HG03175 (cell line): Measurements from ENCODE around the gene DPM1.

Experiments used
- ATAC-seq: cut with Tn5 transposase; IDR thresholded peaks from one replicate; pipeline ENCODE4 v1.9.1; 2021; ENCODE audit warnings: mild to moderate bottlenecking, moderate library complexity; ENCODE audit not compliant: unreplicated experiment

DPM1 gene

GRCh38 chr20:50957798-50958614 lies at the start of gene DPM1:
Gene DPM1, minus strand, starts transcription at chr20:50958532. Its CDS starts 9 bp downstream, at chr20:50958523.
- ATAC-seq: peak; percentile 82

DNA sequence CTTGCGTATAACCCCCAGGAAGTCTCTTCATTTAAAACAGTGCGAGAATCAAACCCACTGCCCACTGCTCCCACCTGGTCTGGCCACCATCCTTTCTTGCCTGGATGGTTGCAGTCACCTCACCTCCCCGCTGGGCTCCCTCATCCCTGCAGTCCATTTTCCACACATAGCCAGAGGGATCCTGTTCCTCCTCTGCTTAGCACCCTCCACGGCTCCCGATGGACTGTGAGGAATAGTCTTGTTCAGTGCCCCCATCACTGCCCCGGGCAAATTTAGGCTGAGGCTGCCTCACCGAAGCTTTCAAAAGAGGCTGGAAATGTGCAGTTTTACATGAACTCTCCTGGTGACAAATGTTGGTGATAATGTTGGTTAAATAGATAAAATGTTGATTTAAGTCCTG lies 46.9 kb upstream of the DPM1 start:
- ATAC-seq: no peak

GRCh38 chr20:51004781-51005180 lies 46.4 kb upstream of the DPM1 start:
- no peak for ATAC-seq

GRCh38 chr20:51004305-51004727 lies 46.0 kb upstream of the DPM1 start:
- no peak for ATAC-seq

DNA sequence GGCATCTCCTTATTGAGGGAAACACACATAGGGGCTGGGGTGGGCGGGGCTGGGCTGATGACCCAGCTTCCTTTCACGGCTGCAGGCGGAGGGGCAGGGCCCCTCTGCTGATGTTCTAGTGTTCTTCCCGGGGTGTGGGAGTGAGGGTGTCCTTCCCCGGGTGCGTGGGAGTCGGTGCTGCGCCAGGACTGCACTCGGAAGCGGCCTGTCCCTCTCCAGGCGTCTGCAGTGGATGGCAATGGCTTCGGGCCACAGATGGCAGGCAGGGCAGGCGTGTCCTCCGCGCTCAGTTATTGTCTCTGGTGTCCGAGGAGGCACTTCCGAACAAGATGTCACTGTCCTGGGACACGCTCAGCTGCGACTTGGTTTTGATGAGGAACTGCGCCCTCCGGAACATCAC lies 45.4 kb upstream of the DPM1 start:
- ATAC-seq: no peak

DNA sequence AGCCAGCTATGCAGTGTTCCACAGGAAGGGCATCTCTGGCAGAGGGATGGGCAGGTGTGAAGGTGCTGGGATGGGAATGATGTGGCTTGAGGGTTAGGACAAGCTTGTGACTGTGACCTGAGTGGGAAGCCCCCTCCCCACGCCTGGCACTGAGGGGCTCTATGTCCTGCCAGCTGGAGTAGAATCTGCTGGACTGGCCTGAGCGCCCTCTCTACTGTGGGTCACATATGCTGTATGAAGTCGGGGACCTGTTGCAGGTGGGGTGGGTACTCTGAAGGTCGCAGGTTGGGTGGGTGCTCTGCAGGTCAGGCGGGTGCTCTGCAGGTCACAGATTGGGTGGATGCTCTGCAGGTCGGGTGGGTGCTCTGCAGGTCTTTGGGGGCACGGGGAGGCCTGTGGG lies 44.3 kb upstream of the DPM1 start:
- no peak for ATAC-seq

- ATAC-seq: no peak
Measured at GRCh38 chr20:51001430-51002265, 43.3 kb upstream of the DPM1 start.

DNA sequence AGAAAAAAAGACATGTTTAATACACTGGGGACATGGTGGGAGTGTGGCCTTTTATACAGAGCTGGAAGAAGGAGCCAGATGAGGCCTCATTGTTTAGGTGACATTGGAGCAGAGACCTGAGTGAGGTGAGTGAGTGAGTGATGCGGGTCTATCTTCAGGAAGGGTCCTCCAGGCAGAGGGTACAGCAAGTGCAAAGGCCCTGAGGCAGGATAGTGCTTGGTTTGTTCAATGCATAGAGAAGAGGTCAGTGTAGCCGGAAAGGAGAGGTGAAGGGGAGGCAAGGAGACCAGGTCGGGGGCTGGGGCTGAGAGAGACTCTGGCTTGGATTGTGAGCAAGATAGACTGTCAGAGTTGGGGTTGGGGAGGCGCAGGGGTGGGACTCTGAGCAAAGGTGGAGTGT lies 41.0 kb upstream of the DPM1 start:
- no peak for ATAC-seq

GRCh38 chr20:50996901-50997865 lies 38.9 kb upstream of the DPM1 start:
- ATAC-seq: no peak

DNA sequence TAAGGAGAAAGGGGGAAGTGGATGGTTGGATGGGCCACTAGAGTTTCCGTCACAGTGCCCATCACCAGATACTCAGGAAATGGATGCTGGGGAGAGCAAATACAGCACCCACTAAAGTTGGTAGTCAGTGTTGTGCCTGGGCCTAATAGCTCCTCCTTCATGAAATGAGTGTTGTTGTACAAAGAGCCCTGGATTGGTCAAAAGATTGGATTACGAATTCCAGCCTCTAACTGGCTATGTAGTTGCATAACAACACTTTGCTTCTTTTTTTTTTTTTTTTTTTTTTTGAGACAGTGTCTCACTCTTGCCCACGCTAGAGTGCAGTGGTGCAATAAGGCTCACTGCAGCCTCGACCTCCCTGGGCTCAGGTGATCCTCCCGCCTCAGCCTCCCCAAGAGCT lies 37.2 kb upstream of the DPM1 start:
- ATAC-seq: no peak

GRCh38 chr20:50993876-50994275 lies 35.5 kb upstream of the DPM1 start:
- ATAC-seq: no peak

GRCh38 chr20:50992733-50993457 lies 34.6 kb upstream of the DPM1 start:
- ATAC-seq: peak; percentile 73

GRCh38 chr20:50992336-50992732 lies 34.0 kb upstream of the DPM1 start:
- ATAC-seq: no peak

GRCh38 chr20:50991076-50991475 lies 32.7 kb upstream of the DPM1 start:
- no peak for ATAC-seq

GRCh38 chr20:50987493-50988210 lies 29.3 kb upstream of the DPM1 start:
- no peak for ATAC-seq

DNA sequence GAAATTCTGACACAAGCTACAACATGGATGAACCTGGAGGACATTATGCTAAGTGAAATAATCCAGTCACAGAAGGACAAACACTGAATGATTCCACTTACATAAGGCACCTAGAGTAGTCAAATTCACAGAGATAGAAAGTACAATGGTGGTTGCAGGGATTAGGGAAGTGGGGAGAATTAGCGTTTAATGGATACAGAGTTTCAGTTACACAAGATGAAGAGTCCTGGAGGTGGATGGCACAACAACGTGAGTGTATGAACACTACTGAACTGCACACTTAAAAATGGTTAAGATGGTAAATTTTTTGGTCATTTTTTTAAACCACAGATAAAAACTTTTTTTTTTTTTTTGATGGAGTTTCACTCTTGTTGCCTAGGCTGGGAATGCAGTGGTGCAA lies 25.0 kb upstream of the DPM1 start:
- ATAC-seq: no peak

- ATAC-seq: no peak
Measured at GRCh38 chr20:50982363-50982762, 24.0 kb upstream of the DPM1 start.

DNA sequence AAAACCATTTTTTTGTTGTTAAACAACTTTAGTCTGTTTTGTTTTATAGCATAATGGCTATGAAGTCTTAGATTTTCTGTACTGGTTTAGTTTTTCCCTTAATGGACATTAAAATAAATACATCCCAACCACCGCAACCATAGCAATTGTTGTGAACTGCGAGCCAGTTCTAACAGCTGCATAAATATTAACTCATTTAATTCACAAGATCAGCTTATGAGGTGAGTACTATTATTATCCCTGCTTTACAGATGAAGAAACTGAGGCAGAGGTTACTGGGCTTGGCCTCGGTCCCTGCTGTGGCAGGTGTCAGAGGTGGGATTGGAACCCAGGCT lies 23.3 kb upstream of the DPM1 start:
- no peak for ATAC-seq

- ATAC-seq: no peak
Measured at GRCh38 chr20:50980851-50981713, 22.8 kb upstream of the DPM1 start.
